WTC11 (cell line): ENCODE results near the gene NPB. TPM values are rescaled to one million over a fixed set of nuclear protein-coding genes. Genes with fewer than 3 reads are reported as not detected.

Experiments used
- ATAC-seq: fragments of 200-7000 bp; cut with Tn5 transposase; 2 replicates; pipeline ENCODE4 v1.10.0; 2021; ENCODE audit warnings: mild to moderate bottlenecking, moderate library complexity
- CTCF ChIA-PET: fragments of 300-600 bp; sonication (Branson Sonifier 250); formaldehyde crosslinking; loops from one replicate; lab custom pipeline; 2021; ENCODE audit warnings: antibody characterized with exemption; lab: Charles Lee
- POLR2A ChIA-PET: fragments of 350-600 bp; sonication (Branson Sonifier 250); formaldehyde crosslinking; loops from one replicate; lab custom pipeline; 2021; ENCODE audit warnings: antibody characterized with exemption; lab: Charles Lee
- DNase-seq: peaks from one replicate; pipeline ENCODE4 v3.0.0; 2021; ENCODE audit warnings: low spot score
- H3K27ac Mint-ChIP-seq: 2 replicates; pipeline ENCODE4 v1.8.0; 2021; ENCODE audit warnings: mixed read lengths
- H3K27me3 Mint-ChIP-seq: 2 replicates; pipeline ENCODE4 v1.8.0; 2021; ENCODE audit warnings: low read depth, mild to moderate bottlenecking, moderate library complexity, mixed read lengths
- H3K36me3 Mint-ChIP-seq: 2 replicates; pipeline ENCODE4 v1.8.0; 2021; ENCODE audit warnings: mixed read lengths
- H3K4me1 Mint-ChIP-seq: 2 replicates; pipeline ENCODE4 v1.8.0; 2022; ENCODE audit warnings: mixed read lengths
- H3K4me3 Mint-ChIP-seq: 2 replicates; pipeline ENCODE4 v1.8.0; 2021; ENCODE audit warnings: mild to moderate bottlenecking, moderate library complexity, mixed read lengths
- H3K9me3 Mint-ChIP-seq: 2 replicates; pipeline ENCODE4 v1.8.0; 2021; ENCODE audit warnings: mixed read lengths
- ARID4B ChIP-seq: sonication (generic); formaldehyde crosslinking; IDR thresholded peaks from 2 replicates; pipeline ENCODE4 v1.8.0; 2023; ENCODE audit warnings: missing genetic modification reagents, mild to moderate bottlenecking, borderline replicate concordance
- CREM ChIP-seq: sonication (generic); formaldehyde crosslinking; IDR thresholded peaks from 2 replicates; pipeline ENCODE4 v1.8.1; 2022; ENCODE audit warnings: mild to moderate bottlenecking, missing genetic modification reagents, moderate library complexity
- ETV6 ChIP-seq: sonication (generic); formaldehyde crosslinking; IDR thresholded peaks from 2 replicates; pipeline ENCODE4 v1.8.1; 2022; ENCODE audit warnings: mild to moderate bottlenecking, missing genetic modification reagents
- FOXP1 ChIP-seq: sonication (generic); formaldehyde crosslinking; IDR thresholded peaks from 2 replicates; pipeline ENCODE4 v1.8.0; 2022; ENCODE audit warnings: missing genetic modification reagents, mild to moderate bottlenecking, moderate library complexity, borderline replicate concordance
- HMGA2 ChIP-seq: fragments of 250-450 bp; sonication (Bioruptor Pico); IDR thresholded peaks from 2 replicates; pipeline ENCODE4 v1.4.0; 2021; ENCODE audit warnings: mild to moderate bottlenecking, moderate library complexity
- HMGXB4 ChIP-seq: sonication (generic); formaldehyde crosslinking; IDR thresholded peaks from 2 replicates; pipeline ENCODE4 v1.8.1; 2023; ENCODE audit warnings: mild to moderate bottlenecking, moderate library complexity, missing genetic modification reagents
- MLX ChIP-seq: sonication (generic); formaldehyde crosslinking; IDR thresholded peaks from 2 replicates; pipeline ENCODE4 v1.8.1; 2023; ENCODE audit warnings: mild to moderate bottlenecking, missing genetic modification reagents, moderate library complexity
- MXD4 ChIP-seq: fragments of 250-450 bp; sonication (Bioruptor Pico); IDR thresholded peaks from 2 replicates; pipeline ENCODE4 v1.8.0; 2021; ENCODE audit warnings: mild to moderate bottlenecking, moderate library complexity, borderline replicate concordance
- PRRX2 ChIP-seq: fragments of 250-450 bp; sonication (Bioruptor Pico); IDR thresholded peaks from 2 replicates; pipeline ENCODE4 v1.8.0; 2021; ENCODE audit warnings: mild to moderate bottlenecking
- TCF7 ChIP-seq: sonication (generic); formaldehyde crosslinking; IDR thresholded peaks from 2 replicates; pipeline ENCODE4 v1.8.0; 2022; ENCODE audit warnings: mild to moderate bottlenecking, low read depth, missing genetic modification reagents, moderate library complexity
- TEAD4 ChIP-seq: sonication (generic); formaldehyde crosslinking; IDR thresholded peaks from 2 replicates; pipeline ENCODE4 v1.8.0; 2022; ENCODE audit warnings: mild to moderate bottlenecking, missing genetic modification reagents
- ZBTB21 ChIP-seq: sonication (generic); formaldehyde crosslinking; IDR thresholded peaks from 2 replicates; pipeline ENCODE4 v1.8.1; 2023; ENCODE audit warnings: mild to moderate bottlenecking, missing genetic modification reagents, borderline replicate concordance
- ZNF263 ChIP-seq: sonication (generic); formaldehyde crosslinking; IDR thresholded peaks from 2 replicates; pipeline ENCODE4 v1.8.1; 2022; ENCODE audit warnings: low read depth, mild to moderate bottlenecking, moderate library complexity, missing genetic modification reagents
- ZNF423 ChIP-seq: fragments of 250-450 bp; sonication (Bioruptor Pico); IDR thresholded peaks from 2 replicates; pipeline ENCODE4 v2.1.2; 2022; ENCODE audit warnings: mild to moderate bottlenecking, moderate library complexity
- ZNF512 ChIP-seq: sonication (generic); formaldehyde crosslinking; IDR thresholded peaks from 2 replicates; pipeline ENCODE4 v1.8.1; 2022; ENCODE audit warnings: missing genetic modification reagents, borderline replicate concordance
- total RNA-seq: library from RNA; stranded (reverse); gene quantifications from 3 replicates; pipeline ENCODE4 v1.2.3, GENCODE V29; 2021

Gene NPB
- total RNA-seq, 1 experiment from 2014 or later, result 1.9 TPM

GRCh38 chr17:81885869-81886548, 16.0 kb upstream of the NPB start:
- Mint-ChIP-seq H3K4me1 (peaks cover 11% of the 10 kb centered on the region), H3K36me3 (peaks cover 63% of the 10 kb centered on the region)
- no peak for DNase-seq

GRCh38 chr17:81888105-81888987, 13.7 kb upstream of the NPB start:
- ATAC-seq (no peak), DNase-seq (no peak)
- TF ChIP-seq MXD4 (CRISPR knock-in tag), result no peak
- no peak for TF ChIP-seq PRRX2
- TF ChIP-seq ZNF263 (CRISPR knock-in tag), result no peak
- no peak for TF ChIP-seq ZNF423 (CRISPR knock-in tag)
- no peak for TF ChIP-seq ETV6 (CRISPR knock-in tag)
- TF ChIP-seq ZNF512 (CRISPR knock-in tag), result no peak
- no peak for TF ChIP-seq FOXP1 (CRISPR knock-in tag)
- peak overlapping the region; percentile 88 for H3K4me3 Mint-ChIP-seq
- H3K9me3 Mint-ChIP-seq, result no peaks in the 10 kb centered on the region
- ChIA-PET CTCF (no interaction called here), POLR2A (interaction anchor here (0.6 kb wide), 1 partner anchor 666 kb away, joined by 6 read pairs; no protein-coding TSS in a partner anchor)
- H3K27ac Mint-ChIP-seq, result peak overlapping the region; percentile 36; the same call in 1 of the 2 replicates
- no peaks in the 10 kb centered on the region for H3K27me3 Mint-ChIP-seq
- H3K4me1 Mint-ChIP-seq, result peaks cover 11% of the 10 kb centered on the region
- peaks cover 54% of the 10 kb centered on the region for H3K36me3 Mint-ChIP-seq

More at GRCh38 chr17:81885869-81886548, 16.0 kb upstream of the NPB start:
- no peak overlapping the region for H3K4me3 Mint-ChIP-seq
- ATAC-seq, result no peak
- POLR2A ChIA-PET, result no interaction called here
- H3K27me3 Mint-ChIP-seq, result no peaks in the 10 kb centered on the region
- TF ChIP-seq MLX (CRISPR knock-in tag) (no peak), TEAD4 (CRISPR knock-in tag) (no peak), ETV6 (CRISPR knock-in tag) (no peak), ZBTB21 (CRISPR knock-in tag) (no peak), ARID4B (CRISPR knock-in tag) (no peak), MXD4 (CRISPR knock-in tag) (no peak)
- CTCF ChIA-PET, result interaction anchor here (0.6 to 1.1 kb wide), 3 partner anchors 16 to 66 kb away, joined by 3 to 4 read pairs (median 3); no protein-coding TSS in a partner anchor
- no peak overlapping the region; the same call in 1 of the 2 replicates for H3K27ac Mint-ChIP-seq
- no peaks in the 10 kb centered on the region for H3K9me3 Mint-ChIP-seq

- peak overlapping the region; percentile 63; the same call in 1 of the 2 replicates for H3K27ac Mint-ChIP-seq
Measured at GRCh38 chr17:81888988-81889595, 12.9 kb upstream of the NPB start.

More at GRCh38 chr17:81888988-81889595, 12.9 kb upstream of the NPB start:
- H3K4me3 Mint-ChIP-seq, result peak overlapping the region; percentile 88
- DNase-seq, result no peak
- no peaks in the 10 kb centered on the region for H3K27me3 Mint-ChIP-seq
- H3K9me3 Mint-ChIP-seq, result no peaks in the 10 kb centered on the region
- peaks cover 50% of the 10 kb centered on the region for H3K36me3 Mint-ChIP-seq
- ChIA-PET POLR2A (no interaction called here), CTCF (no interaction called here)
- no peak for ATAC-seq
- H3K4me1 Mint-ChIP-seq, result peaks cover 11% of the 10 kb centered on the region
- no peak for TF ChIP-seq CREM
- no peak for TF ChIP-seq HMGA2 (CRISPR knock-in tag)
- no peak for TF ChIP-seq ZNF423 (CRISPR knock-in tag)
- TF ChIP-seq HMGXB4 (CRISPR knock-in tag), result no peak
- TF ChIP-seq TCF7 (CRISPR knock-in tag), result no peak
